HG02884 (cell line): ENCODE data around the gene RGS6.

Experiments
- ATAC-seq: cut with Tn5 transposase; IDR thresholded peaks from one replicate; pipeline ENCODE4 v1.9.1; 2021; ENCODE audit warnings: mild to moderate bottlenecking, moderate library complexity; ENCODE audit not compliant: unreplicated experiment

The RGS6 gene

DNA sequence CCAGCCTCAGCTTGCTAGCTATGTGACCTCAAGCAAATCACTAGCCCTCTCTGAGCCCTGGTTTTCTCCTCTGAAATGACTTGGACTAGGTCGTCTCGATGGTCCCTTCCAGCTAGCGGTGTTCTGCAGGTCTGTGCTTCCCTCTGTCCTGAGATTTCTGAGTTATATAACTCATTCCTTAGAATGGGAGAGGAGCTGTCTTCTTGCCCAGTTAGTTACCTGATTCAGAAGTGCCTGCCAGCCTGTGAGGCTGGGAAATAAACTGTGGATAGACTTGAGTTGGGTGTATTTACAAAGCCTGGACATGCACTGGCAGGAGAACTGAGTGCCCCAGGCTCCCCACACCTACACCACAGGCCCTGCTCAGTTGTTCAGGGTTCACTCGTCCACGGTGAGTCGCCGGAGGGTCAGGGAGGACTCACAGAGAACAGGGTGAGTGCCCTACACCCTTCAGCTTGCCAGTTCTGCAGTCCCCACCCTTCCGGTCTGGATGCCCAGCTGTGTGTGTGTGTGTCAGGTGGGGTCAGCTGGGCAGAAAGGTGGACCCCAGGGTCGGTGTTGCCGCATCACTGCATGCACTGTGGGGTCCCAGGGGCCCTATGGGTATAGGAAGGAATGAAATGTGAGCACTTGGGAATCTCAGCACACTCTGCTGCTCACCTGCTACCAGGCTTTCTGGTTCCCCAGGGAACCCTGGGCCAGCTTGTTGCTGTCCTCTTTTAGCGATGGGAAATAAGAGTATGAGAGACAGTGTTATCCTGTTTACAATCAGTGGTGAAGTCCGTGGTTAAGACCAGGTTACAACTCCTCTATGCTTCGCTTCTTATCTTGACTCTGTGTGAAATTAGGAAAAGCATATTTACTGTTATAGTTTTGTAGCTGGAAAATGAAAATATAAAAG, 613.4 kb downstream of the RGS6 start:
- no peak for ATAC-seq

- ATAC-seq: no peak
Measured at GRCh38 chr14:72546344-72547016, 614.3 kb downstream of the RGS6 start.

GRCh38 chr14:72547999-72548398, 615.8 kb downstream of the RGS6 start:
- ATAC-seq: no peak

GRCh38 chr14:72549026-72549425, 616.8 kb downstream of the RGS6 start:
- ATAC-seq: no peak

DNA sequence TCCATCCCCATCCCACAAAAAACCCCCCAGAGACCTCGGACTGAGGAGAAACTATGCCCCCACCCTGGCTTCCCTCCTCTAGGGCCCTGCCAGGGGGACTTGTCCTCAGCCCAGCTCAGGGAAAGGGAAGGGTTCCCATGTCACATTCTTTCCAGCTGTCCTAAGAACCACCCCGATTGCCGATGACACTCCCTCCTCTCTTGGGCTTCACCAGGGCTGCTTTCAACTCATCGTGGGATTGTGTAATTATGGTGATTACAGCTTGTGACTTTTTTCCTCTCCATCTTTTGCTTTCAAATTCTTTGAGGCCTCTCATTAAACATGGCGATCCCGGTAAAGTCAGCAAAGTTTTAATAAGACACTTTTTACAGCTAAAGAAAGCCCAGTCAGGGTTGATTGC, 617.6 kb downstream of the RGS6 start:
- ATAC-seq: no peak

GRCh38 chr14:72550513-72550912, 618.3 kb downstream of the RGS6 start:
- ATAC-seq: no peak

- ATAC-seq: no peak
Measured at GRCh38 chr14:72552236-72552635, 620.0 kb downstream of the RGS6 start.

GRCh38 chr14:72553161-72553560, 620.9 kb downstream of the RGS6 start:
- ATAC-seq: no peak

DNA sequence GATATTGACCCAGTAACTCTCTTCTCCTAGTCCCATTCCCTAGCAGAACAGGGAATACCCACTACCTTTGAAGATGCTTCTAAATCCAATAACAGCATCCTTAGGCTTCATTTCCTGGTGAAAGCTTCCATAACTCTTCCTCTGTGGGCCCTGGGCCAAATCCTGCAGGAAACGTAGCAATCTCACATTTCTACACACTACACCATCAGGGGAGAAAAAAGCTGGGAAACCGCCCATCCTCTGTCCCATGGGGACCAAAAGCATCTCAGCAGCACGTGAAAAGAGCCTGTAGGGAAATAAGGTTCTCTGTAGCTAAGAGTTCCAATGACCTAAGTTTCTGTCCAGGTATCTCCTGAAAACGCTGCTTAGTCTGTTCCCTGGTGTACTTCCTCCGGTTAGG, 621.4 kb downstream of the RGS6 start:
- no peak for ATAC-seq

DNA sequence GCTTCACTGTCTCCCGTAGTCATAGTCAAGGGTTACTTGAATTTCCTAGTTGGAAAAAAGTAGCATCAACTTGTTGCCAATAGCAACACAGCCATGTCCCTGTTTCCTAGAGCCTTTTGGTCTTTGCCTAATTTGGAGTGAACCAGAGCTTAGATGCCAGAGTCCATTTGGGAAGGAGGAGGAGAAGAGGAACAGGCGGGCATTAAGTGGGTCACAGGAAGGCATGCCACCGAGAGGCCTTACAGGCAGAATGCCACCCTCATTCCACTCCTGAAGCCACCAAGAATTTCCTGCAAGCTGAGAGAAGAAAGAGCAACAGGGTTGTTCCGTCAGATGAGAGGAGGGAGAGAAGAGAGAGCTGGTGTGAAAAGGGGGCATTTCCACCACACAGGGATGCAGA, 622.2 kb downstream of the RGS6 start:
- no peak for ATAC-seq

GRCh38 chr14:72554994-72555608, 622.9 kb downstream of the RGS6 start:
- no peak for ATAC-seq

DNA sequence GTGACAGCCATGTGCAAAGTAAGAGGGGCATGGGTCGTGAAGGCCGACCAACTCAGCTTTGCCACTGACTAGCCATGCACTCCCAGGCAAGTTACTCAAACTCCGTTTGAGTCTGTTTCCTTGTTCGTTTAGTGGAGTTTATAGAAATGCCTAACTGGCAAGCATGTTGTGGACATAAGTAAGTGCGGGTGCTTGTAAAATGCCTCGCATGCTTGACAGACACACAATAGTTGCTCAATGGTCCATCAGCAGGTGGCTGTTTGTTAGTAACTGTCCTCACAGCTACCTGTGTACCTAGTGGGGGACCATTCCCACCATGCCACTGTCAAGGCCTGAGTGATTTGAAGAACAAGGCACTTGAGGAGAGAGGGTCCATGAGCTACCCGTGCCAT, 623.4 kb downstream of the RGS6 start:
- no peak for ATAC-seq

DNA sequence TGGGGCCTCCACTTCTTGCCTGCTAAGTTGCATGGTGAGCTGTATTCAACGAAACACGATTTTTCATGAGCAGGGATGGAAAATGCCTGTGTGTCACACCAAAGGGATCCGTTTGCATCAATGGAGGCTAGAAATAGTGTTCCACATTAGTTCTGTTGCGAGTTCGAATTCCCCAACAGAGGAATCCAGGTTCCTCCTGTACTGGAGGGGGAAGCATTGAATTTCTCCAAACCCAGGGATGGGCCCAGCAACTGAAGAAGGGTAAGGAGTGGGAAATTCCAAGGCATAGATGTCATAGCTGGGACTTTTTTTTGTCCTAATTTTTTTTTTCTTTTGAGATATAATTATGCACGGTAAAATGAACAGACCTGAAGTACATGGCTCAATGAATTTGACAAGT, 625.4 kb downstream of the RGS6 start:
- no peak for ATAC-seq

DNA sequence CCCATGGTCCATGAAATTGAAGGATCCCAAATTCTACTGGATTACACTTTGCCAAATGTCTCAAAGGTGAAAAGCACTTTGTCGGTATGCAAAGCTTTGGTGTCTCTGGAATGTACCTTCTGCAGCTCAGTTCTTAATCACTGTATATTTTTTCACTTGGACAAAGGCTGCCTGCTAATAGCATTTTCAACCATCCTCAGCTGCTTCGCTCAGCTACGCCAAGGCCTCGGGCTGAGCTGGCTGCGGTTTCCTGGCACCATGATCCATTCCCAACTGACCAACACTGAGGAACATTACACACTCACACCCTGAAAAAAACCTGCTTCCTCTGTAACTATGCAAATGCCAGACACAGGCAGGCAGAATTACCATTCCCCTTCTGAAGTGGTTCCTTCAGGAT, 626.5 kb downstream of the RGS6 start:
- no peak for ATAC-seq

DNA sequence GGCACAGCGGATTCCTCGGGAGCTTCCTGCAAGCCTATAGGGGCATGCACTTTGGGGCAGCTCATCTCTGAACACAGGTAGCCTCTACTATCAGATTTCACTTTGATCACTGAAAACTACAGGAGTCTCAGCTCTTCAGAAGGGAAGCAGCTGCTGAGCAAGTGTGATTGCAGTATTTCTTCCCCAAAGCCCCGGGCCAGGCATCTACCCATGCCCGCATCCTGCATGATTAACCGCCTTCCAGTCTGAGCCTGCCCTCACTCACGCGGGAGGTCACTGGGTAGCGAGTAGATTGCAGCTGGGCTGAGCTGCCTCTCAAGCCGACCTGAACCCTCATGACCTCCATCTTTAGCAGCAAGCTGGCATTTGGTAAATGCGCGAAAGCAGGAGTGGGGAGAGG, 627.0 kb downstream of the RGS6 start:
- no peak for ATAC-seq

DNA sequence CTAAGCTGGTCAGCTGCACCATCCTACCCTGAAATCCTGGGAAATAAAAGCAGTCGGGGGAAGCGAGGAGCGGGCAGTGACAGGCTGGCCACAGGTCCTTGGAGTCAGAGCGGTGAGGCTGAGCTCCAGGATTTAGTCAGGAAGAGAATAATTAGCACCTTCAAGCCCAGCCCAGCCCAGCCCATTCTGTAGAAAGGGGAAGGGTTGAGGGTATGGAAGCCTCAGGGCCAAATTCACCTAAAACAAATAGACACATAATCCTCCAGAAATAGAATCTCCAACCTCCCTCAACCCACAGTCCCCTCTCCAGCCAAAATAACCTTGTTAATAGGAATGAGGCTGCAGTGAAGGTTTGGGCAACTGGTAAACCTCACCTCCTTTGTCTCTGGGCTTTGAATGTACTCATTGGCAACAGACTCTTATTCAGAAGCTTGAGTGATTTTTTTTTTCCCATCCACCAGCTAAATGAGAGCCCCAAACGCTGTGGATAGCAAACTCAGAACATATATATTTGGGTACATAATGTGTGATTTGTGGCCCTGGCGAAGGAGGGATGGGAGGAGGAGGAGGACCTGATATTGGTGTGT, 627.5 kb downstream of the RGS6 start:
- no peak for ATAC-seq

DNA sequence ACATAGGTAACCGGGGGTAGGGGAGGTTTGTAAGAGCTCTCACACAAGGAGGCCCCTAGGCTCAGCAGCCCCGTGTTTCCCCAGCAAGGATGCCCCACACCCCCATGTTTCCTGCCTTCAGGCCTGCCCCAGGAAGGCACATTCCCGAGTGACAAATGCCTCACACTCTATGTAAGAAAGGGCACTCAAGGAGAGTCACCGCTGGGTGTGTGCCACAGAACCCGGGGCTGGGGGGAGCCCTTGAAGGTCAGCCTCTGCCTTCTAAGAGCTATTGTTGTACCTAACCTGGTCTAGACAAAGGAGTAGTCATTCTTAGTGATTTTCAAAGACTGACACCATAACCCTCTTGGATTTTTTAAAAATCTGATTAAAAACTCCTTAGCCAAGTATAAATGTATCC, 628.1 kb downstream of the RGS6 start:
- ATAC-seq: no peak

- no peak for ATAC-seq
Measured at GRCh38 chr14:72560889-72561493, 628.8 kb downstream of the RGS6 start.

DNA sequence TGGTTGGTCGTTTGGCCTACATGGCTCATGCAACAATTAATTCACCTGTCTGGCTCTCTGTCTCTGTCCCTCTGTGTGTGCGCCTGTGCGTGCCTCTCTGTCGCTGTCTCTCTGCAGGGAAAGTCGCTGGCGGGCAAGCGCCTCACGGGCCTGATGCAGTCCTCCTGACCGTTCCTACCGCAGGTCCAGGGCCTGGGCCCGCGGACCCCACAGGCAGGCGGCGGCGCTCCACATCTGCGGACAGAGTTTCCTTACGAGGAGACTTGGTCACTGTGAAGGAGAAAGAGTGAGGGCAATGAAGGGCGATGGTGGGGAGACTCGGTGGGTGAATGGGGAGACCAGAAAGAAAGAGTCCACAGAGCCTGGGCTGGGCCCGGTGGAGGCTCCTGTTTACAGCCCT, 630.1 kb downstream of the RGS6 start:
- no peak for ATAC-seq

DNA sequence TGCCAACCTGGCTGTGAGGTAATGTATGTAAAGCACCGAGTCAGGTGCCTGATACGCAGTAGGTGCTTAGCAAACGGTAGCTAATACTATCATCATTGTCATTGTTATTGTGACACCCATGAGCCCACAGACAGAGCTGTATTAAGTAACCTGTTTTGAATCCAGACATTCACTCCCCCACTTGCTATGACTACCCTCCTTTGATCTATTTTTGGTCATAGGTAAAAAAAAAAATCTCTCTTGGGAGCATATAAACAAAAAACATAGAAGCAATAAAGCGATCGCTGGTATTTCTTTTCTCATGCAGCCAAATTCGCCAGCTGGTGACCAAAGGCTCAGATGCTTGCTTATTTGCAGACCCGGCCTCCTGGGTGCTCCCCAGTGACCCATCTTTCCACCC, 631.4 kb downstream of the RGS6 start:
- ATAC-seq: no peak

DNA sequence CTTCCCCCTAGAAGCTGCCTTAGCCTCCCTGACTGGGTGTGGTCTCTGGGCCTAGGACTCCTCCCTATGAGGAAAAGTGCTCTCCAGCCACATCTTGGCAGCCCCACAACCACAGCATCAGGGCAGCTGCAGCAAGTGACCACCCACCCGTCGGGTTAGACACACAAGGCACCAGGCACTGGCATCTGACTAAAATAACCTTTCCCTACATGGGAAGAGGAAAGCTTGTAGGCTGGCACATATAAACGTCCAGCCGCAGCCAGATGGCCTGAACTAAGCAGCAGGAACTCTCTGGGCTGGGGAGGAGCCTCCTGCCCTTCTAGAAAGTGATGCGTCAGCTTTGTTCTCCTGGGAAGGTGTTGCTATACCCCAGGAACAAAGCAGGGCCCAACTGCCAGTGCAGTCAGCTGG, 632.9 kb downstream of the RGS6 start:
- no peak for ATAC-seq
